ENCODE data around the gene KCTD17. TPM values are rescaled to one million over a fixed set of nuclear protein-coding genes. Genes with fewer than 3 reads are reported as not detected.

KCTD17 gene
- total RNA-seq, 4 donors from 2014 or later = 17.9 to 35.8 (median 28.7) TPM

DNA sequence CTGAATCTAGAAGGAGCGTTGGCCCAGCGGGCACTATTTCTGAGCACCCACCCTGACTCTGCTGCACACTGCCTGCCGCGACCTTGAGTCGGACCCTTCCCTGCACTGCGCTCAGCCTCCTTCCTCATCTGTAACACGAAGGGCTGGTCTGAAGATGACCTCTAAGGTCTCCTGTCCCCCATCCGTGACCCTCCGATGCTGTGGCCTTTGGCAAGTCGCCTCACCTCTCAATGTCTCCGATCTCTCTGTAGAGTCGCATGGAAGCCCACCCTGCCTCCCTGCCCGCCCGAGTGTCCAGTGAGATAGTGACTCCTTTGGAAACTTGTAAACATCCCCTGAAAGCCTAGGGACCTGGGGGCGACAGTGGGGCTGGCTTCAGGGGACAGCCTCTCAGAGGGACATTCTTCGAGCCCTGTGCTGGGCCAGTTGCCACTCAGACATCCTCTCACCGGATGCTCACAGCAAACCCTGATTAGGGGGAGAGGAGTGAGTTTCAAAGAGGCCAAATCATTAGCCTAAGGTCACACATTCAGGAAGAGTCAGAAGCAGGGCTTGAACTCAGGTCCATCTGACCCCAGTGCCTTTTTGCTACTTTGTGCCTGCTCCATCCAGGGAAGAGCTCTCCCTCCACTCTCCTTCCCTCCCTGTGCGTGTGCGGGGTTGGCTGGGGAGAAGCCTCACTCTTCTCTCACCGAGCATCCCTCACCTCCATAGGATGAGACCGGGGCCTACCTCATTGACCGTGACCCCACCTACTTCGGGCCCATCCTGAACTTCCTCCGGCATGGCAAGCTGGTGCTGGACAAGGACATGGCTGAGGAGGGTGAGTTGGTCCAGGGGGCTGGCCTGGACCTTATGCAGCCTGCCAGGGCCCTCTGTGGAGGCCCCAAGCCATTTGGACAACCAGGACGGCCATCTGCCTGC lies 1.1 kb downstream of the KCTD17 start:
- peaks cover 25 to 34% (median 29%) of the 10 kb centered on the region in 4 donors for H3K4me1 ChIP-seq
- H3K9me3 ChIP-seq = no peaks in the 10 kb centered on the region
- TF ChIP-seq, protein P1, sequence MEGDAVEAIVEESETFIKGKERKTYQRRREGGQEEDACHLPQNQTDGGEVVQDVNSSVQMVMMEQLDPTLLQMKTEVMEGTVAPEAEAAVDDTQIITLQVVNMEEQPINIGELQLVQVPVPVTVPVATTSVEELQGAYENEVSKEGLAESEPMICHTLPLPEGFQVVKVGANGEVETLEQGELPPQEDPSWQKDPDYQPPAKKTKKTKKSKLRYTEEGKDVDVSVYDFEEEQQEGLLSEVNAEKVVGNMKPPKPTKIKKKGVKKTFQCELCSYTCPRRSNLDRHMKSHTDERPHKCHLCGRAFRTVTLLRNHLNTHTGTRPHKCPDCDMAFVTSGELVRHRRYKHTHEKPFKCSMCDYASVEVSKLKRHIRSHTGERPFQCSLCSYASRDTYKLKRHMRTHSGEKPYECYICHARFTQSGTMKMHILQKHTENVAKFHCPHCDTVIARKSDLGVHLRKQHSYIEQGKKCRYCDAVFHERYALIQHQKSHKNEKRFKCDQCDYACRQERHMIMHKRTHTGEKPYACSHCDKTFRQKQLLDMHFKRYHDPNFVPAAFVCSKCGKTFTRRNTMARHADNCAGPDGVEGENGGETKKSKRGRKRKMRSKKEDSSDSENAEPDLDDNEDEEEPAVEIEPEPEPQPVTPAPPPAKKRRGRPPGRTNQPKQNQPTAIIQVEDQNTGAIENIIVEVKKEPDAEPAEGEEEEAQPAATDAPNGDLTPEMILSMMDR (IDR thresholded peaks at IDR 0.05) = no peak
- TF ChIP-seq POLR2A (IDR thresholded peaks at IDR 0.05; ENCODE audit: low read depth) (no peak), EP300 (IDR thresholded peaks at IDR 0.05) (no peak), POLR2AphosphoS5 (IDR thresholded peaks at IDR 0.05) (no peak)
- no peaks in the 10 kb centered on the region for H3K27me3 ChIP-seq
- intact Hi-C loops (cut with DNase I) = no loop called here
- H3K36me3 ChIP-seq = peaks cover 14 to 43% (median 30%) of the 10 kb centered on the region in 4 donors
- H3K27ac ChIP-seq (replicated peaks in 1 of 4) = peak overlapping the region in 2 of 4 donors; percentile 41 to 53
- 77% methylated on average over 25 of the region's 25 CpGs for WGBS
- no peak for DNase-seq (ENCODE audit: extremely low spot score)
- H3K4me3 ChIP-seq = peak overlapping the region; percentile 74 to 86 (median 80)

GRCh38 chr22:37053310-37054055 lies 1.9 kb downstream of the KCTD17 start:
- TF ChIP-seq, protein P1 (IDR thresholded peaks at IDR 0.05) = no peak
- no peak for TF ChIP-seq POLR2A (IDR thresholded peaks at IDR 0.05; ENCODE audit: low read depth)
- TF ChIP-seq POLR2AphosphoS5 (IDR thresholded peaks at IDR 0.05) = no peak
- no peak for TF ChIP-seq EP300 (IDR thresholded peaks at IDR 0.05)
- Histone ChIP-seq H3K4me3 (no peak overlapping the region), H3K27ac (replicated peaks in 1 of 4) (no peak overlapping the region), H3K36me3 (peaks cover 19 to 52% (median 39%) of the 10 kb centered on the region in 4 donors), H3K4me1 (peaks cover 25 to 34% (median 29%) of the 10 kb centered on the region in 4 donors), H3K27me3 (no peaks in the 10 kb centered on the region), H3K9me3 (no peaks in the 10 kb centered on the region)
- intact Hi-C loops (cut with DNase I) = no loop called here
- 82% methylated on average over 13 of the region's 16 CpGs for WGBS
- DNase-seq (ENCODE audit: extremely low spot score) = no peak

GRCh38 chr22:37054056-37054395 lies 2.5 kb downstream of the KCTD17 start:
- no peaks in the 10 kb centered on the region for H3K27me3 ChIP-seq
- no peaks in the 10 kb centered on the region for H3K9me3 ChIP-seq
- no peak overlapping the region for H3K27ac ChIP-seq (replicated peaks in 1 of 4)
- DNase-seq (ENCODE audit: extremely low spot score) = no peak
- intact Hi-C loops (cut with DNase I) = no loop called here
- H3K4me3 ChIP-seq = no peak overlapping the region
- TF ChIP-seq EP300 (IDR thresholded peaks at IDR 0.05) (no peak), POLR2A (IDR thresholded peaks at IDR 0.05; ENCODE audit: low read depth) (no peak), POLR2AphosphoS5 (IDR thresholded peaks at IDR 0.05) (no peak)
- TF ChIP-seq, protein P1 (IDR thresholded peaks at IDR 0.05) = no peak
- peaks cover 19 to 57% (median 44%) of the 10 kb centered on the region in 4 donors for H3K36me3 ChIP-seq
- no CpG with 5 or more reads among the region's 8 CpGs for WGBS
- peaks cover 25 to 34% (median 29%) of the 10 kb centered on the region in 4 donors for H3K4me1 ChIP-seq

DNA sequence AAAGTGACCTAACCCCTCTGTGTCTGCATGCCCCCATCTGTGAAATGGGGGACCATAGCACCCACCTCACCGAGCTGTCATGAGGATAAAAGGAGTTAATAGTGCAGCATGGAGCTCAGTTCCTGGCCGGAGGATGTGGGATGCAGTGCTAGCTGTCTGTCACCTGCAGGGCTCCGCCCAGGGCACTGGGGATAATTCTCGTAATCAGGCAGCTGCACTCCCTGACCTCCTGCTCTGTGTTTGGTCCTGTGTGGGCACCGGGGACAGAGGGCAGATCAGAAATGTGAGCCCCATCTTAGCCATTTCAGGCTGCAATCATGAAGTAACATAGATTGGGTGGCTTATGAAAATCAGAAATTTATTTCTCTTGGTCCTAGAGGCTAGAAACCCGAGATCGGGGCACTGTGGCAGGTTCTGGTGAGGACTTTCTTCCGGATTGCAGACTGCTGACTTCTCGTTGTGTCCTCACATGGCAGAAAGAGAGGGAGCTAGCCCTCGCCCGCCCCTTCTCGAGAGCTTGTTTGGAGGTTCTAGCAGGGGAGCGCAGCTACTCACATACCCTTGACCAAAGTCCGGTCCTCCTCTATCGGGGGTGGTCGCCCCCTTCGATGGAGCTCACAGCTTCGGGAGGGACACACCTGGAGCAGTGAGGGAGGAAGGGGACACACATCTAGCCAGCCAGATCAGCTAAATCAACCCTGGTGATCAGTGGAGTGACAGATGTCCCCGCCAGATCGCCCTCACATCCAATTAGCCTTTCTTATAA lies 3.2 kb downstream of the KCTD17 start:
- Histone ChIP-seq H3K4me3 (no peak overlapping the region), H3K4me1 (peaks cover 25 to 34% (median 29%) of the 10 kb centered on the region in 4 donors), H3K36me3 (peaks cover 22 to 65% (median 52%) of the 10 kb centered on the region in 4 donors), H3K9me3 (no peaks in the 10 kb centered on the region), H3K27ac (replicated peaks in 1 of 4) (no peak overlapping the region), H3K27me3 (no peaks in the 10 kb centered on the region)
- 92% methylated on average over 12 of the region's 20 CpGs for WGBS
- TF ChIP-seq, protein P1 (IDR thresholded peaks at IDR 0.05) = no peak
- TF ChIP-seq POLR2AphosphoS5 (IDR thresholded peaks at IDR 0.05) (no peak), EP300 (IDR thresholded peaks at IDR 0.05) (no peak), POLR2A (IDR thresholded peaks at IDR 0.05; ENCODE audit: low read depth) (no peak)
- DNase-seq (ENCODE audit: extremely low spot score) = no peak
- intact Hi-C loops (cut with DNase I) = no loop called here

Measured in esophagus muscularis mucosa (tissue), 4 donors.